ENCODE measurements around the gene TMEM174.
A peak's percentile ranks its signal among the peaks of the same experiment; 100 is the strongest.

TMEM174 gene

GRCh38 chr5:73132759-73133158 lies 40.2 kb upstream of the TMEM174 start:
- no peak for TF ChIP-seq CTCF (IDR thresholded peaks at IDR 0.05; ENCODE audit: borderline replicate concordance, insufficient read depth, low read depth, low read length)
- no peak overlapping the region for H3K4me3 ChIP-seq (ENCODE audit: low read depth, low read length)

GRCh38 chr5:73135021-73135420 lies 38.0 kb upstream of the TMEM174 start:
- H3K4me3 ChIP-seq (ENCODE audit: low read depth, low read length), result no peak overlapping the region
- no peak for TF ChIP-seq CTCF (IDR thresholded peaks at IDR 0.05; ENCODE audit: borderline replicate concordance, insufficient read depth, low read depth, low read length)

GRCh38 chr5:73135429-73136054 lies 37.5 kb upstream of the TMEM174 start:
- TF ChIP-seq CTCF (IDR thresholded peaks at IDR 0.05; ENCODE audit: borderline replicate concordance, insufficient read depth, low read depth, low read length), result 0 out of 2 replicates have a peak, but pooled peaks have one; percentile 18

GRCh38 chr5:73136055-73136562 lies 36.9 kb upstream of the TMEM174 start:
- no peak for TF ChIP-seq CTCF (IDR thresholded peaks at IDR 0.05; ENCODE audit: borderline replicate concordance, insufficient read depth, low read depth, low read length)
- H3K4me3 ChIP-seq (ENCODE audit: low read depth, low read length), result no peak overlapping the region

More at GRCh38 chr5:73135429-73136054, 37.5 kb upstream of the TMEM174 start:
- no peak overlapping the region for H3K4me3 ChIP-seq (ENCODE audit: low read depth, low read length)

GRCh38 chr5:73137563-73138530 lies 35.1 kb upstream of the TMEM174 start:
- no peak overlapping the region for H3K4me3 ChIP-seq (ENCODE audit: low read depth, low read length)
- TF ChIP-seq CTCF (IDR thresholded peaks at IDR 0.05; ENCODE audit: borderline replicate concordance, insufficient read depth, low read depth, low read length), result no peak

- no peak for TF ChIP-seq CTCF (IDR thresholded peaks at IDR 0.05; ENCODE audit: borderline replicate concordance, insufficient read depth, low read depth, low read length)
- no peak overlapping the region for H3K4me3 ChIP-seq (ENCODE audit: low read depth, low read length)
Observed at GRCh38 chr5:73139485-73139884, 33.5 kb upstream of the TMEM174 start.

All from GM12875 (cell line).